ENCODE measurements around the gene C14orf119. TPM values are rescaled to one million over a fixed set of nuclear protein-coding genes. Genes with fewer than 3 reads are reported as not detected.
A peak's percentile ranks its signal among the peaks of the same experiment; 100 is the strongest.

C14orf119 gene
- polyA plus RNA-seq, 3 donors: 17.5 to 110 (median 106) TPM

DNA sequence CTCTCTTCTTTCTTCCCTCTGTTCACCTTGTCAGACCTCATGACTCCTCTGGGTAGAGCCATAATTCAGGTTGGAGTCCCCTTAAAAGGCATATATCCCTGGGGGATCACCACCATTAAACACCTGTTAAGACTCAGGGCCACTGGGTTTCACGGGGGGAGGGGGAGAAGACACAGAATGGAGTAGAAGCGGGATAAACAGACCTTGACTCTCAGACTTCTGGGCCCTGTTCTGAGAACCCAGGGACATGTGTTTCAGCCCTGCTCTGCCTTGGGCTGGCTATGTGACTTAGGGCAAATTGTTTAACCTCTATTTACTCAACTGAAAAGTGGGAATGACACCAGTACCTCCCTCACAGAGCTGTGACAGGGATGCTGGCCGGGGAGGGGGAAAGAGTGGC, 42.6 kb upstream of the C14orf119 start:
- peaks cover 15 to 25% of the 10 kb centered on the region in 2 donors for H3K4me1 ChIP-seq (ENCODE audit: control insufficient read depth in 1 of 2, insufficient read depth in 2 of 2, low read length in 2 of 2)
- no peak overlapping the region for H3K4me3 Mint-ChIP-seq
- peaks cover 10 to 14% (median 12%) of the 10 kb centered on the region in 3 donors for H3K27me3 Mint-ChIP-seq (ENCODE audit: low read depth in 3 of 3)
- no peak overlapping the region for H3K4me3 ChIP-seq (replicated peaks in 1 of 3; ENCODE audit: low read depth in 2 of 3, low read length in 3 of 3)
- H2AFZ ChIP-seq (ENCODE audit: insufficient read depth, low read depth, low read length, poor library complexity, severe bottlenecking): no peak overlapping the region
- WGBS (ENCODE audit: insufficient coverage): 100% methylated on average over 1 of the region's 3 CpGs
- no peaks in the 10 kb centered on the region for H3K36me3 ChIP-seq (replicated peaks in 1 of 2; ENCODE audit: control insufficient read depth in 1 of 2, insufficient read depth in 2 of 2, low read length in 2 of 2)
- peaks cover 0 to 3% (median 0%) of the 10 kb centered on the region in 7 donors for H3K9me3 Mint-ChIP-seq
- peaks cover 0 to 2% of the 10 kb centered on the region in 2 donors for H3K36me3 Mint-ChIP-seq
- no peaks in the 10 kb centered on the region for H3K79me2 ChIP-seq (ENCODE audit: insufficient read depth, low read length)
- peaks cover 23% of the 10 kb centered on the region for H3K4me1 Mint-ChIP-seq
- no peaks in the 10 kb centered on the region for H4K20me1 ChIP-seq (ENCODE audit: insufficient read depth, low read length)
- H3K27ac ChIP-seq (ENCODE audit: low read depth in 1 of 2, low read length in 2 of 2): no peak overlapping the region
- H3K4me2 ChIP-seq (replicated peaks; ENCODE audit: extremely low read depth, low read length, poor library complexity, severe bottlenecking): no peak overlapping the region
- no peaks in the 10 kb centered on the region for H3K9me3 ChIP-seq (replicated peaks in 1 of 2; ENCODE audit: control insufficient read depth in 1 of 2, insufficient read depth in 1 of 2, low read length in 2 of 2)
- H3K27me3 ChIP-seq (ENCODE audit: control insufficient read depth in 2 of 2, insufficient read depth in 2 of 2, low read length in 2 of 2): peaks cover 4 to 10% of the 10 kb centered on the region in 2 donors
- no peak overlapping the region for H3K27ac Mint-ChIP-seq
- intact Hi-C loops (cut with micrococcal nuclease): no loop called here
- TF ChIP-seq, protein P1, sequence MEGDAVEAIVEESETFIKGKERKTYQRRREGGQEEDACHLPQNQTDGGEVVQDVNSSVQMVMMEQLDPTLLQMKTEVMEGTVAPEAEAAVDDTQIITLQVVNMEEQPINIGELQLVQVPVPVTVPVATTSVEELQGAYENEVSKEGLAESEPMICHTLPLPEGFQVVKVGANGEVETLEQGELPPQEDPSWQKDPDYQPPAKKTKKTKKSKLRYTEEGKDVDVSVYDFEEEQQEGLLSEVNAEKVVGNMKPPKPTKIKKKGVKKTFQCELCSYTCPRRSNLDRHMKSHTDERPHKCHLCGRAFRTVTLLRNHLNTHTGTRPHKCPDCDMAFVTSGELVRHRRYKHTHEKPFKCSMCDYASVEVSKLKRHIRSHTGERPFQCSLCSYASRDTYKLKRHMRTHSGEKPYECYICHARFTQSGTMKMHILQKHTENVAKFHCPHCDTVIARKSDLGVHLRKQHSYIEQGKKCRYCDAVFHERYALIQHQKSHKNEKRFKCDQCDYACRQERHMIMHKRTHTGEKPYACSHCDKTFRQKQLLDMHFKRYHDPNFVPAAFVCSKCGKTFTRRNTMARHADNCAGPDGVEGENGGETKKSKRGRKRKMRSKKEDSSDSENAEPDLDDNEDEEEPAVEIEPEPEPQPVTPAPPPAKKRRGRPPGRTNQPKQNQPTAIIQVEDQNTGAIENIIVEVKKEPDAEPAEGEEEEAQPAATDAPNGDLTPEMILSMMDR (IDR thresholded peaks at IDR 0.05): no peak
- no peak for DNase-seq
- H3K9ac ChIP-seq (ENCODE audit: insufficient read depth, low read length, poor library complexity, severe bottlenecking): no peak overlapping the region

DNA sequence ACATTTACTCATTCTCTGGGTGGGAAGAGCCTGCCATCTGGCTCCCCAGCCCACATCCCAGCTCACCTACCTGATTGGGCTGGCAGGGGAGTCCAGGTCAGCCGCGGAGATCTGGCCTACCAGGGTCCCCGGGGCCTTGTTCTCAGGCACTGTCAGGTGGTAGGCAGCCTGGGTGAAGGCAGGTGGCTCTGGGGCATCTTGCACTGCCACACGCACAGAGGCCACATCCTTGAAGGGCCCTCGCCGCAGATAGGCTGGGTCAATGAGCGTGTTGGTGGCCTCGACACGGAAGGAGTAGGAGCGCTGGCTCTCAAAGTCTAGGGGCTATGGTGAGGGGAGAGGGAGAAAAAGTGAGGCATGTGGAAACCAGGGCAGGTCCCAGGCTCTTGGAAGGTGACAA, 41.9 kb upstream of the C14orf119 start:
- Histone ChIP-seq H3K9me3 (replicated peaks in 1 of 2; ENCODE audit: control insufficient read depth in 1 of 2, insufficient read depth in 1 of 2, low read length in 2 of 2) (no peaks in the 10 kb centered on the region), H3K9ac (ENCODE audit: insufficient read depth, low read length, poor library complexity, severe bottlenecking) (no peak overlapping the region)
- peak overlapping the region in 1 of 7 donors; percentile 16 for H3K27ac Mint-ChIP-seq

More for the DNA sequence above, 41.9 kb upstream of the C14orf119 start:
- TF ChIP-seq, protein P1 (IDR thresholded peaks at IDR 0.05): no peak
- Mint-ChIP-seq H3K27me3 (ENCODE audit: low read depth in 3 of 3) (peaks cover 8 to 16% (median 12%) of the 10 kb centered on the region in 3 donors), H3K36me3 (peaks cover 0 to 2% of the 10 kb centered on the region in 2 donors), H3K9me3 (peaks cover 0 to 3% (median 0%) of the 10 kb centered on the region in 7 donors), H3K4me3 (no peak overlapping the region), H3K4me1 (peaks cover 29% of the 10 kb centered on the region)
- H3K36me3 ChIP-seq (replicated peaks in 1 of 2; ENCODE audit: control insufficient read depth in 1 of 2, insufficient read depth in 2 of 2, low read length in 2 of 2): no peaks in the 10 kb centered on the region
- H3K27ac ChIP-seq (ENCODE audit: low read depth in 1 of 2, low read length in 2 of 2): no peak overlapping the region
- WGBS (ENCODE audit: insufficient coverage): 99% methylated on average over 7 of the region's 10 CpGs
- H3K79me2 ChIP-seq (ENCODE audit: insufficient read depth, low read length): no peaks in the 10 kb centered on the region
- H3K4me2 ChIP-seq (replicated peaks; ENCODE audit: extremely low read depth, low read length, poor library complexity, severe bottlenecking): no peak overlapping the region
- intact Hi-C loops (cut with micrococcal nuclease): no loop called here
- H3K4me1 ChIP-seq (ENCODE audit: control insufficient read depth in 1 of 2, insufficient read depth in 2 of 2, low read length in 2 of 2): peaks cover 23 to 32% of the 10 kb centered on the region in 2 donors
- H4K20me1 ChIP-seq (ENCODE audit: insufficient read depth, low read length): peaks cover 5% of the 10 kb centered on the region
- H3K27me3 ChIP-seq (ENCODE audit: control insufficient read depth in 2 of 2, insufficient read depth in 2 of 2, low read length in 2 of 2): peaks cover 4 to 10% of the 10 kb centered on the region in 2 donors
- no peak for DNase-seq
- H2AFZ ChIP-seq (ENCODE audit: insufficient read depth, low read depth, low read length, poor library complexity, severe bottlenecking): no peak overlapping the region
- no peak overlapping the region for H3K4me3 ChIP-seq (replicated peaks in 1 of 3; ENCODE audit: low read depth in 2 of 3, low read length in 3 of 3)

Measured in CD14-positive monocyte (primary cell).